Mesendoderm (in vitro differentiated cells): ENCODE results near the gene CREB1.
"Not testable (repeated sequence)": the region's sequence is repeated elsewhere in the genome, so short reads cannot be mapped to it uniquely, and the experiment has no call there.

Source experiments
- DNase-seq: peaks from one replicate; pipeline ENCODE4 v3.0.0; 2013
- H2AK5ac ChIP-seq: 2 replicates; pipeline ENCODE4 v1.6.1; 2013; ENCODE audit warnings: low read length, inconsistent platforms
- H2BK120ac ChIP-seq: 2 replicates; pipeline ENCODE4 v1.6.1; 2013; ENCODE audit warnings: low read depth, mild to moderate bottlenecking, low read length, moderate library complexity, mixed read lengths
- H2BK15ac ChIP-seq: replicated peaks from 2 replicates; pipeline ENCODE4 v1.6.1; 2013; ENCODE audit warnings: low read depth, mild to moderate bottlenecking, moderate library complexity
- H2BK5ac ChIP-seq: 2 replicates; pipeline ENCODE4 v1.6.1; 2013; ENCODE audit warnings: low read length, inconsistent platforms
- H3K18ac ChIP-seq: 2 replicates; pipeline ENCODE4 v1.6.1; 2013; ENCODE audit warnings: mild to moderate bottlenecking, low read length, mixed read lengths
- H3K23ac ChIP-seq: one replicate; pipeline ENCODE4 v1.6.1; 2013; ENCODE audit warnings: low read length
- H3K27ac ChIP-seq: 2 replicates; pipeline ENCODE4 v1.5.1; 2013; ENCODE audit warnings: low read depth, mild to moderate bottlenecking, inconsistent platforms, low read length, moderate library complexity
- H3K27me3 ChIP-seq: 2 replicates; pipeline ENCODE4 v1.6.1; 2013; ENCODE audit warnings: low read length, control low read depth, mild to moderate bottlenecking, inconsistent platforms; ENCODE audit not compliant: insufficient read depth, poor library complexity
- H3K36me3 ChIP-seq: 2 replicates; pipeline ENCODE4 v1.6.1; 2013; ENCODE audit warnings: low read length, inconsistent platforms; ENCODE audit not compliant: control insufficient read depth, insufficient read depth
- H3K4ac ChIP-seq: one replicate; pipeline ENCODE4 v1.6.1; 2013; ENCODE audit warnings: low read depth, mild to moderate bottlenecking, low read length, moderate library complexity
- H3K4me1 ChIP-seq: 2 replicates; pipeline ENCODE4 v1.6.1; 2013; ENCODE audit warnings: low read depth, low read length, inconsistent platforms; ENCODE audit not compliant: control insufficient read depth
- H3K4me2 ChIP-seq: 2 replicates; pipeline ENCODE4 v1.6.1; 2013; ENCODE audit warnings: low read length
- H3K4me3 ChIP-seq: 2 replicates; pipeline ENCODE4 v1.5.1; 2013; ENCODE audit warnings: mild to moderate bottlenecking, low read length
- H3K56ac ChIP-seq: one replicate; pipeline ENCODE4 v1.6.1; 2013; ENCODE audit warnings: low read length
- H3K79me1 ChIP-seq: 2 replicates; pipeline ENCODE4 v1.6.1; 2013; ENCODE audit warnings: low read length, inconsistent platforms
- H3K79me2 ChIP-seq: 2 replicates; pipeline ENCODE4 v1.6.1; 2013; ENCODE audit warnings: mild to moderate bottlenecking, low read length; ENCODE audit not compliant: control insufficient read depth, insufficient read depth
- H3K9ac ChIP-seq: 2 replicates; pipeline ENCODE4 v1.6.1; 2013; ENCODE audit warnings: low read length, inconsistent platforms
- H4K5ac ChIP-seq: one replicate; pipeline ENCODE4 v1.6.1; 2013; ENCODE audit warnings: low read length
- H4K8ac ChIP-seq: one replicate; pipeline ENCODE4 v1.6.1; 2013; ENCODE audit warnings: low read depth, mild to moderate bottlenecking, control low read depth, low read length, moderate library complexity
- WGBS: extraction: QIAGEN DNeasy Blood & Tissue Kit; methylation state at CpG from one replicate; pipeline ENCODE4 v1.1.7; 2013; ENCODE audit warnings: low lambda C conversion rate, missing lambda C conversion rate; ENCODE audit not compliant: insufficient coverage; ENCODE audit errors: extremely low coverage; 5-methylcytosine and 5-hydroxymethylcytosine counted together

The CREB1 gene

GRCh38 chr2:207491086-207491485 lies 38.7 kb upstream of the CREB1 start:
- Histone ChIP-seq H3K36me3 (no peaks in the 10 kb centered on the region), H3K23ac (no peak overlapping the region), H4K5ac (no peak overlapping the region), H3K27me3 (no peaks in the 10 kb centered on the region), H3K4ac (no peak overlapping the region), H3K79me2 (no peaks in the 10 kb centered on the region), H4K8ac (no peak overlapping the region), H3K4me2 (no peak overlapping the region), H3K79me1 (no peaks in the 10 kb centered on the region), H3K4me1 (no peaks in the 10 kb centered on the region), H3K4me3 (no peak overlapping the region), H3K56ac (no peak overlapping the region), H2AK5ac (no peak overlapping the region), H3K27ac (no peak overlapping the region), H3K18ac (no peak overlapping the region), H2BK5ac (no peak overlapping the region), H2BK15ac (no peak overlapping the region), H3K9ac (no peak overlapping the region), H2BK120ac (no peak overlapping the region)
- no peak for DNase-seq
- WGBS: no CpG with 5 or more reads among the region's 2 CpGs

- Histone ChIP-seq H3K23ac (no peak overlapping the region), H3K79me1 (no peaks in the 10 kb centered on the region), H3K4me3 (no peak overlapping the region), H4K5ac (no peak overlapping the region), H3K18ac (no peak overlapping the region), H3K9ac (no peak overlapping the region), H3K27me3 (no peaks in the 10 kb centered on the region), H3K56ac (no peak overlapping the region), H2BK15ac (no peak overlapping the region), H4K8ac (no peak overlapping the region), H3K36me3 (no peaks in the 10 kb centered on the region), H2BK5ac (no peak overlapping the region), H3K27ac (no peak overlapping the region), H2BK120ac (no peak overlapping the region), H2AK5ac (no peak overlapping the region), H3K4me1 (no peaks in the 10 kb centered on the region), H3K4me2 (no peak overlapping the region), H3K4ac (no peak overlapping the region), H3K79me2 (no peaks in the 10 kb centered on the region)
- WGBS: no CpG with 5 or more reads among the region's 5 CpGs
- no peak for DNase-seq
Measured at GRCh38 chr2:207491956-207492355, 37.8 kb upstream of the CREB1 start.

- H3K4me1 ChIP-seq: no peaks in the 10 kb centered on the region
- H3K4ac ChIP-seq: no peak overlapping the region
- no peak for DNase-seq
- WGBS: no CpG with 5 or more reads among the region's 1 CpG
- no peaks in the 10 kb centered on the region for H3K27me3 ChIP-seq
- H4K8ac ChIP-seq: no peak overlapping the region
- H3K79me1 ChIP-seq: no peaks in the 10 kb centered on the region
- no peak overlapping the region for H3K27ac ChIP-seq
- no peak overlapping the region for H3K9ac ChIP-seq
- H2BK15ac ChIP-seq: no peak overlapping the region
- H2BK5ac ChIP-seq: no peak overlapping the region
- no peak overlapping the region for H3K4me2 ChIP-seq
- H3K36me3 ChIP-seq: no peaks in the 10 kb centered on the region
- H2BK120ac ChIP-seq: no peak overlapping the region
- no peak overlapping the region for H3K23ac ChIP-seq
- no peak overlapping the region for H3K18ac ChIP-seq
- H4K5ac ChIP-seq: no peak overlapping the region
- no peaks in the 10 kb centered on the region for H3K79me2 ChIP-seq
- H2AK5ac ChIP-seq: no peak overlapping the region
- H3K4me3 ChIP-seq: no peak overlapping the region
- H3K56ac ChIP-seq: no peak overlapping the region
Measured at GRCh38 chr2:207492461-207492860, 37.3 kb upstream of the CREB1 start.

GRCh38 chr2:207494137-207494536 lies 35.6 kb upstream of the CREB1 start:
- Histone ChIP-seq H3K23ac (no peak overlapping the region), H3K4ac (no peak overlapping the region), H2BK5ac (no peak overlapping the region), H2AK5ac (no peak overlapping the region), H3K18ac (no peak overlapping the region), H3K79me1 (no peaks in the 10 kb centered on the region), H3K4me1 (no peaks in the 10 kb centered on the region), H3K27ac (no peak overlapping the region), H3K36me3 (no peaks in the 10 kb centered on the region), H3K9ac (no peak overlapping the region), H3K79me2 (no peaks in the 10 kb centered on the region), H3K27me3 (no peaks in the 10 kb centered on the region), H3K4me2 (no peak overlapping the region), H3K4me3 (no peak overlapping the region), H2BK15ac (no peak overlapping the region), H4K5ac (no peak overlapping the region), H3K56ac (no peak overlapping the region), H2BK120ac (no peak overlapping the region), H4K8ac (no peak overlapping the region)
- no CpG with 5 or more reads among the region's 1 CpG for WGBS
- no peak for DNase-seq

GRCh38 chr2:207496936-207497335 lies 32.8 kb upstream of the CREB1 start:
- not testable (repeated sequence) for H3K18ac ChIP-seq, H3K4me3 ChIP-seq, H4K8ac ChIP-seq, H2AK5ac ChIP-seq, H3K4me1 ChIP-seq, H4K5ac ChIP-seq, H3K36me3 ChIP-seq, H3K56ac ChIP-seq, H2BK15ac ChIP-seq, H3K27ac ChIP-seq, H3K4ac ChIP-seq, H3K9ac ChIP-seq, H3K79me1 ChIP-seq, H3K79me2 ChIP-seq, DNase-seq, H3K23ac ChIP-seq, H3K4me2 ChIP-seq, H2BK120ac ChIP-seq, H3K27me3 ChIP-seq, H2BK5ac ChIP-seq
- WGBS: no CpG with 5 or more reads among the region's 12 CpGs

GRCh38 chr2:207497596-207497995 lies 32.2 kb upstream of the CREB1 start:
- Histone ChIP-seq H3K4ac (no peak overlapping the region), H3K79me1 (no peaks in the 10 kb centered on the region), H3K18ac (no peak overlapping the region), H4K5ac (no peak overlapping the region), H3K27ac (no peak overlapping the region), H3K9ac (no peak overlapping the region), H3K27me3 (no peaks in the 10 kb centered on the region), H2BK5ac (no peak overlapping the region), H2AK5ac (no peak overlapping the region), H3K4me2 (no peak overlapping the region), H3K79me2 (no peaks in the 10 kb centered on the region), H3K4me3 (no peak overlapping the region), H4K8ac (no peak overlapping the region), H3K56ac (no peak overlapping the region), H2BK15ac (no peak overlapping the region), H2BK120ac (no peak overlapping the region), H3K36me3 (no peaks in the 10 kb centered on the region), H3K23ac (no peak overlapping the region), H3K4me1 (no peaks in the 10 kb centered on the region)
- DNase-seq: no peak
- WGBS: no CpG with 5 or more reads among the region's 1 CpG
